GM12878 (cell line): Measurements from ENCODE around the gene TESK2. TPM values are rescaled to one million over a fixed set of nuclear protein-coding genes. Genes with fewer than 3 reads are reported as not detected.

Experiments
- ATAC-seq: fragments of 200-7000 bp; cut with Tn5 transposase; 3 replicates; pipeline ENCODE4 v1.9.1; 2020; ENCODE audit warnings: mild to moderate bottlenecking, moderate library complexity
- BruUV-seq: library from RNA; stranded (reverse); fragments of 400-500 nt; replicated peaks from 2 replicates; lab custom pipeline; 2021; lab: Mats Ljungman, UMichigan
- CTCF ChIA-PET: fragments of 300-600 bp; sonication (Branson Sonifier 250); formaldehyde crosslinking; extraction: SDS; loops from one replicate; lab custom pipeline; 2021; ENCODE audit warnings: inconsistent platforms; lab: Yijun Ruan, JAX
- POLR2A ChIA-PET: fragments of 350-600 bp; formaldehyde crosslinking; extraction: SDS; loops from one replicate; lab custom pipeline; 2021; ENCODE audit warnings: inconsistent platforms; lab: Charles Lee
- RAD21 ChIA-PET: fragments of 300-600 bp; sonication (Branson Sonifier 250); formaldehyde crosslinking; loops from one replicate; lab custom pipeline; 2023; ENCODE audit warnings: antibody characterized with exemption; ENCODE audit not compliant: unreplicated experiment; lab: Charles Lee
- SMC1A ChIA-PET: fragments of 300-600 bp; sonication (Branson Sonifier 250); formaldehyde crosslinking; loops from one replicate; lab custom pipeline; 2023; ENCODE audit not compliant: unreplicated experiment, uncharacterized antibody; lab: Charles Lee
- DNase-seq: peaks from one replicate; pipeline ENCODE4 v3.0.0-alpha.2; 2011; ENCODE audit warnings: low read depth, low spot score
- FAIRE-seq: peaks from 3 replicates; lab custom pipeline; 2011; peaks lifted over from hg19 to GRCh38; lab: Jason Lieb, UNC
- H2AFZ ChIP-seq: 2 replicates; pipeline ENCODE4 v1.6.0; 2011; ENCODE audit warnings: low read depth, low read length, control low read depth; ENCODE audit not compliant: control insufficient read depth
- H3K27ac ChIP-seq: 2 replicates; pipeline ENCODE4 v1.5.1; 2011; ENCODE audit warnings: control low read depth; ENCODE audit not compliant: control insufficient read depth, insufficient read depth
- H3K27me3 ChIP-seq, 2 experiments: replicated peaks in 1 of 2; 2 replicates each; pipeline versions ENCODE4 v1.6.0 to v1.6.1; 2011; ENCODE audit warnings: low read length in 1 of 2; ENCODE audit not compliant: control insufficient read depth in 2 of 2, insufficient read depth in 2 of 2
- H3K36me3 ChIP-seq, 2 experiments: 2 replicates each; pipeline ENCODE4 v1.5.1; 2011; ENCODE audit warnings: low read length in 1 of 2; ENCODE audit not compliant: control insufficient read depth in 2 of 2, insufficient read depth in 2 of 2
- H3K4me1 ChIP-seq: 2 replicates; pipeline ENCODE4 v1.6.1; 2011; ENCODE audit warnings: mild to moderate bottlenecking, low read length, moderate library complexity, mixed read lengths; ENCODE audit not compliant: control insufficient read depth, insufficient read depth
- H3K4me2 ChIP-seq: 2 replicates; pipeline ENCODE4 v1.6.0; 2011; ENCODE audit warnings: control low read depth; ENCODE audit not compliant: control insufficient read depth, insufficient read depth
- H3K4me3 ChIP-seq: fragments of 200-600 bp; sonication (generic); 2 replicates; pipeline ENCODE4 v1.5.1; 2016
- H3K79me2 ChIP-seq: 2 replicates; pipeline ENCODE4 v1.6.0; 2011; ENCODE audit warnings: low read length; ENCODE audit not compliant: control insufficient read depth, insufficient read depth
- H3K9ac ChIP-seq: 2 replicates; pipeline ENCODE4 v1.8.0; 2011; ENCODE audit warnings: low read length, control low read depth, mixed read lengths; ENCODE audit not compliant: control insufficient read depth, insufficient read depth
- H3K9me3 ChIP-seq: replicated peaks from 3 replicates; pipeline ENCODE4 v1.5.1; 2011; ENCODE audit warnings: mild to moderate bottlenecking, low read length; ENCODE audit not compliant: control insufficient read depth, insufficient read depth
- H4K20me1 ChIP-seq: 2 replicates; pipeline ENCODE4 v1.6.0; 2011; ENCODE audit not compliant: control insufficient read depth, insufficient read depth
- IKZF1 ChIP-seq: fragments of 450-650 bp; conservative IDR thresholded peaks from 2 replicates; pipeline ENCODE4 v1.6.1; 2017; ENCODE audit warnings: antibody characterized with exemption, mild to moderate bottlenecking
- MXI1 ChIP-seq: fragments of 150-350 bp; IDR thresholded peaks from 2 replicates; pipeline ENCODE4 v1.6.1; 2011; ENCODE audit warnings: low read depth, mild to moderate bottlenecking, inconsistent platforms, low read length, improper control_type of control experiment
- MYB ChIP-seq: fragments of 150-350 bp; IDR thresholded peaks from 2 replicates; pipeline ENCODE4 v1.6.1; 2014; ENCODE audit warnings: mild to moderate bottlenecking, low read depth, low read length, borderline replicate concordance
- POLR2AphosphoS5 ChIP-seq: IDR thresholded peaks from 2 replicates; pipeline ENCODE4 v1.6.1; 2011; ENCODE audit warnings: mild to moderate bottlenecking, low read length, inconsistent platforms
- SUPT20H ChIP-seq: IDR thresholded peaks from 2 replicates; pipeline ENCODE4 v1.6.1; 2011; ENCODE audit warnings: low read depth, mild to moderate bottlenecking, low read length, moderate library complexity, borderline replicate concordance; ENCODE audit not compliant: control insufficient read depth
- TCF12 ChIP-seq: IDR thresholded peaks from 2 replicates; pipeline ENCODE4 v1.6.1; 2011; ENCODE audit warnings: low read depth, mild to moderate bottlenecking, low read length
- TCF3 ChIP-seq: IDR thresholded peaks from 2 replicates; pipeline ENCODE4 v1.6.1; 2012; ENCODE audit warnings: low read depth, mild to moderate bottlenecking, low read length, borderline replicate concordance; ENCODE audit not compliant: insufficient read depth
- WGBS: methylation state at CpG from one replicate; pipeline ENCODE4 v1.1.6; 2016; ENCODE audit warnings: low lambda C conversion rate; ENCODE audit not compliant: insufficient replicate concordance, insufficient coverage; ENCODE audit errors: missing lambda C conversion rate; 5-methylcytosine and 5-hydroxymethylcytosine counted together
- in situ Hi-C: fragments of 300-500 bp; cut with MboI; formaldehyde crosslinking; loops from 9 replicates; pipeline ENCODE4 v1.14.3; 2018; ENCODE audit warnings: mixed read lengths
- intact Hi-C: fragments of 100-400 bp; cut with micrococcal nuclease; formaldehyde crosslinking; loops from one replicate; pipeline ENCODE4 v1.14.2; 2022; ENCODE audit not compliant: unreplicated experiment
- polyA plus RNA-seq, 11 experiments: library from polyadenylated mRNA; depleted of rRNA in 4 of 11; unstranded in 6 of 11; stranded (reverse) in 5 of 11; fragments of >200 nt; fragmentation: Nextera tagmentation in 4 of 11; fragmentation: Illumina TruSeq in 1 of 11; extraction: Ambion mirVana in 4 of 11; extraction: Trizol in 1 of 11; gene quantifications; 1 replicate in 1 of 11; 2 replicates in 10 of 11; pipeline versions ENCODE4 v1.2.1 to v1.2.3, GENCODE V29; 2011 to 2016; ENCODE audit warnings: inconsistent platforms in 2 of 11, missing spikeins in 2 of 11, low read depth in 1 of 11
- total RNA-seq, 4 experiments: library from RNA; depleted of rRNA in 3 of 4; stranded (reverse); fragments of >200 nt in 3 of 4; fragmentation: Illumina TruSeq in 1 of 4; extraction: Trizol in 1 of 4; gene quantifications; 2 replicates each; pipeline versions ENCODE4 v1.2.1 to v1.2.3, GENCODE V29; 2013 to 2021

The TESK2 gene
- total and polyA plus RNA-seq, 10 of the 15 experiments (the other 5 are each of a cell fraction or from before 2014, with no cell fraction given): 2.2 to 10.0 (median 5.7) TPM

DNA sequence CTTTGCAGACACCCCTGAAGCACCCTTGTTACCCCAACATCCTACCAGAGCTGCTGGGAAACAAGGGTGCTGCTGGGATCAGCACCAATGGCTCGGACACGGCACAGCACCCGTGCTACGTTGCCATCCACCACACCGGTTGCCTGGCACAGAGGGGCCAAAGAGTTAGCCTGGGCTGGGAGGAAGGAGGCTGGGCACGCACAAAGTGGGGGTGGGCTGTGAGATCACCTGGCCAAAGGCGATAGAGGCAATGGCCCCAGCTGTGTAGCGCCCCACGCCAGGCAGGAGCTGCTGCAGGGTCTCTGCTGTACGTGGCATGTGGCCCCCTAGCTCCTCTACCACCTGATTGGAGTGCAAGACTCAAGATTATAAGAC, 158.6 kb downstream of the TESK2 start:
- ChIA-PET SMC1A (no interaction called here), POLR2A (interaction anchor here (0.8 kb wide), 1 partner anchor 8 kb away, joined by 3 read pairs; no protein-coding TSS in a partner anchor), RAD21 (no interaction called here), CTCF (interaction anchor here (1.2 kb wide), 1 partner anchor 161 kb away, joined by 3 read pairs; no protein-coding TSS in a partner anchor)
- 85% methylated on average over 10 of the region's 10 CpGs for WGBS
- intact Hi-C loops: no loop called here
- H2AFZ ChIP-seq: no peak overlapping the region
- peaks cover 17% of the 10 kb centered on the region for H3K79me2 ChIP-seq
- no peaks in the 10 kb centered on the region for H3K9me3 ChIP-seq
- H3K36me3 ChIP-seq: peaks cover 0 to 10% of the 10 kb centered on the region in 2 experiments; a peak in 2 of 4 replicates
- in situ Hi-C loops: no loop called here
- H3K4me1 ChIP-seq: peaks cover 13% of the 10 kb centered on the region
- H3K9ac ChIP-seq: no peak overlapping the region
- DNase-seq (no peak), FAIRE-seq (no peak), ATAC-seq (no peak)
- H3K27ac ChIP-seq: no peak overlapping the region
- TF ChIP-seq TCF3 (no peak), TCF12 (no peak), MXI1 (no peak)
- no peak overlapping the region for H3K4me2 ChIP-seq
- no peaks in the 10 kb centered on the region for H3K27me3 ChIP-seq
- H4K20me1 ChIP-seq: no peaks in the 10 kb centered on the region
- BruUV-seq: no TSS peak
- no peak overlapping the region for H3K4me3 ChIP-seq

DNA sequence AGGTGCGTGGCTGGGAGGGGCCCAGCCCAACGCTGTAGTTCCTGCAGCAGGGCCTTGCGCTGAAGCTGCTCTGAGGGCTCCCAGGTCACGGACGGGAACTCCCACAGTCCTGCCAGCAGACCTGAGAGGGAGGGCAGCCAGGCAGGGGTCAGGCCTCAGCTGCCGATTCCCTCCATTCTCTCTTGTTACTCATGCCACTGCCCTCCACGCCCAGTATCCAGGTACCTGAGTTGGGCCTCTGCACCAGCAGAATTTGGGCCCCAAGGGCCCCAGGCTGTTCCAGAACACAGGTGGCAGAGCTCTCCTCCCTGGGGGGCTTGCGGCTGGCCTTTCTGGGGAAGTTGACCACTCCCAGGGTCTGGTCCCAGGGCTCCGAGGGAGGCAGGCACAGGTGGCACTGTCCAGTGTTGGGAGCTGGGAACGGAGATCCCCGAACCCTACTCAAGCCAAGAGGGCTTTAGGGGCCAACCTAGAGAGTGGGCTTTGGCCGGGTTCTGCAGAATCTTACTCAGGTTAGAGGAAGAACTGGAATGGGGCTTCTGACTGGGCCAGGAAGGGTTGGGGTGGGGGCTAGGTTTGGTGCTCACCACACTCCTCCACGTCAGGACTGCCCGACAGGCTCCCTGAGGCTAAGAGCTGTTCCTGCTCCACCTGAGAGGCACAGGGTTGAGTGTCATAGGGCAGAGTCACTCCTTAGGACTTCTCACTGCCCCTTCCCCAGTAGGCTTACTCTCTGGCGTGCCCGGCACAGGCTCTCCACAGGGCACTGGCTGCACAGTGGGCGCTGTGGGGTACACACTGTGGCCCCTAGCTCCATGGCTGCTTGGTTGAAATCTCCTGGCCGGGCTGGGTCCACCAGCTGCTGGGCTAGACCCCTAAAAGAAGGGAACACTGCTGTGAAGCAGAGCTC, 159.3 kb downstream of the TESK2 start:
- Histone ChIP-seq H3K27ac (no peak overlapping the region), H3K4me2 (no peak overlapping the region), H3K27me3 (no peaks in the 10 kb centered on the region), H4K20me1 (no peaks in the 10 kb centered on the region), H3K79me2 (peaks cover 21% of the 10 kb centered on the region), H3K9me3 (no peaks in the 10 kb centered on the region), H2AFZ (no peak overlapping the region), H3K9ac (no peak overlapping the region), H3K4me3 (no peak overlapping the region), H3K36me3 (peaks cover 0 to 10% of the 10 kb centered on the region in 2 experiments; a peak in 2 of 4 replicates), H3K4me1 (peaks cover 13% of the 10 kb centered on the region)
- ChIA-PET SMC1A (interaction anchor here (1.0 to 1.3 kb wide), 2 partner anchors 8 to 160 kb away, joined by 3 read pairs; partner anchors contain the start of genes MUTYH, TESK2 and TOE1), CTCF (no interaction called here), POLR2A (interaction anchor here (0.6 to 0.8 kb wide), 2 partner anchors 9 to 189 kb away, joined by 3 read pairs; no protein-coding TSS in a partner anchor), RAD21 (no interaction called here)
- DNase-seq (no peak), ATAC-seq (no peak), FAIRE-seq (no peak)
- intact Hi-C loops (no loop called here), in situ Hi-C loops (no loop called here)
- TF ChIP-seq MYB (no peak), SUPT20H (no peak), POLR2AphosphoS5 (no peak), IKZF1 (no peak)
- no TSS peak for BruUV-seq
- 93% methylated on average over 18 of the region's 18 CpGs for WGBS
